H1 (cell line): Measurements from ENCODE around the gene TAGLN2. TPM values are rescaled to one million over a fixed set of nuclear protein-coding genes. Genes with fewer than 3 reads are reported as not detected.
A peak's percentile ranks its signal among the peaks of the same experiment; 100 is the strongest.

Experiments used
- SIN3A ChIP-seq, 2 experiments: IDR thresholded peaks in 1 of 2; conservative IDR thresholded peaks in 1 of 2; 2 replicates each; pipeline ENCODE4 v1.6.1; 2011 to 2012; ENCODE audit warnings: low read length in 2 of 2, improper control_type of control experiment in 1 of 2, low read depth in 1 of 2, mild to moderate bottlenecking in 1 of 2
- polyA plus RNA-seq, 7 experiments: library from polyadenylated mRNA; depleted of rRNA in 3 of 7; stranded (reverse) in 5 of 7; unstranded in 2 of 7; fragments of >200 nt in 5 of 7; fragments of 200-250 nt in 2 of 7; gene quantifications; 1 replicate in 5 of 7; 2 replicates in 1 of 7; 4 replicates in 1 of 7; pipeline versions ENCODE4 v1.2.1 to v1.2.3, GENCODE V29; 2011 to 2013; ENCODE audit warnings: missing spikeins in 2 of 7, mixed read lengths in 2 of 7
- total RNA-seq: library from RNA; stranded (reverse); fragmentation: NEBNext Ultra II Directional; extraction: Animal tissue kit (Norgen Biotek cat#: 25700); gene quantifications from 2 replicates; pipeline ENCODE4 v1.2.1, GENCODE V29; 2021

TAGLN2 gene
- total and polyA plus RNA-seq, 2 of the 8 experiments (the other 6 are each of a cell fraction or from before 2014, with no cell fraction given) = 93.0 to 114 TPM

GRCh38 chr1:159924791-159925718 lies at the start of gene TAGLN2 (continued):
- peak; percentile 26 to 56; a peak in 1 of 4 replicates for TF ChIP-seq SIN3A (conservative IDR thresholded peaks at IDR 0.05 in 1 of 2, IDR thresholded peaks at IDR 0.05 in 1 of 2; ENCODE audit: low read depth in 1 of 2, low read length in 2 of 2)
- TF ChIP-seq, all 59 proteins: peak for 17
